NCI-H1417 treated with DMSO at 0.1 percent for 48 hours (cell line): ENCODE measurements around the gene ERH.
A peak's percentile ranks its signal among the peaks of the same experiment; 100 is the strongest.
"Not testable (repeated sequence)": the region's sequence is repeated elsewhere in the genome, so short reads cannot be mapped to it uniquely, and the experiment has no call there.

Experiments
- DNase-seq: peaks from one replicate; lab custom pipeline; 2025; lab: John Stamatoyannopoulos, UW

Gene ERH

DNA sequence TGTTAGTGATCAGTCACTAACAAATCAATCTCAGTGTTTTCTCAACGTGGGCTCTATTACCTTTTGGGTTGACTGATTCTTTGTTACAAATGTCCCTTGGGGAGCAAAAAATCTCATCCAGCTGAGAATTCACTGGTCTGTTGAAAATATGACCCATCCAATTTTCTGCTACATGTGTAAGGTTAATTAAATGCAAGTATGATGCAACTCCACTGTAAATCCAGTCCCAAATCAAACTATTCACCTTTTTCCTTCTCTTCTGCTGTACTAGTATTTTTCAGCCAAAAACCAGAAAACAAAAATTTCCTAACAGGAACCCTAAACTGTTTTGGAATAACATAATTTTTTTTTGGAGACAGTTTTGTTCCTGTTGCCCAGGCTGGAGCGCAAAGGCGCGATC, 2.2 kb downstream of the ERH start:
- no peak for DNase-seq

DNA sequence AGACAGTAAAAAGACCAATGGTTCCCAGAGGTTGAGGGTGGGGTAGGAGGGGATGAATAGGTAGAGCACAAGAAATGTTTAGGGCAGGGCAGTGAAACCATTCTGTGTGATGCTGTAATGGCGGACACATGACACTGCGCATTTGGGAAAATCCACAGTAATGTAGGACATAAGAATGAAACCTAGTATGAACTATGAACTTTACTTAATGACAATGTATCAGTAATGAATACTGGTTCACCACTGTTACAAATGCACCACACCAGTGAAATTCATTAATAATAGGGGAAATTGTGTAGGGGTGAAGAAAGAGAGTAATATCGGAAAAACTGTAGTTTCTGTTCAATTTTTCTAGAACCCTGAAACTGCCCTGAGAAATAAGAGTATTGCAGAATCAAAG, 5.6 kb downstream of the ERH start:
- no peak for DNase-seq

DNA sequence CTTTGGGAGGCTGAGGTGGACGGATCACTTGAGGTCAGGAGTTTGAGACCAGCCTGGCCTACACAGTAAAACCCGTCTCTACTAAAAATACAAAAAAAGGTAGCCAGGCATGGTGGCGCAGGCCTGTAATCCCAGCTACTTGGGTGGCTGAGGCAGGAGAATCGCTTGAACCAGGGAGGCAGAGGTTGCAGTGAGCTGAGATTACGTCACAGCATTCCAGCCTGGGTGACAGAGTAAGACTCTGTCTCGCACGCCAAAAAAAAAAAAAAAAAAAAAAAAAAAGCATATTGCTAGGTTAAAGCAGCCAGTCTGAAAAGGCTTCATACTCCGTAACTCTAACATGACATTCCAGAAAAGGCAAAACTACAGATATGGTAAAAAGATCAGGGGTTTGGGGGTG, 6.7 kb downstream of the ERH start:
- not testable (repeated sequence) for DNase-seq

DNA sequence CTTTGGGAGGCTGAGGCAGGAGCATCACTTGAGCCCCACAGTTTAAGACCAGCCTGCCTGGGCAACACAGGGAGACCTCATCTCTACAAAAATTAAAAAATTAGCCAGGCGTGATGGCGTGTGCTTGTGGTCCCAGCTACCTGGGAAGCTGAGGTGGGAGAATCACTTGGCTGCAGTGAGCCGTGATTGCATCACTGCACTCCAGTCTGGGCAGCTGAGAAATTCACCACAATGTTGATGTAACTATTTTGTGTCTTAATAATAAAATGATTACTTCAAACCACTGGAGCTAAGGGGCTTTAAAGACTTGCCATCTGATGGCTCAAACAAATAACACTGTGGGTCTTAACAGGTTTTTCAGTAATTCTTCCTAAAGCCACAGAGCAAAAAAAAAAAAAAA, 10.8 kb downstream of the ERH start:
- DNase-seq, result no peak

DNA sequence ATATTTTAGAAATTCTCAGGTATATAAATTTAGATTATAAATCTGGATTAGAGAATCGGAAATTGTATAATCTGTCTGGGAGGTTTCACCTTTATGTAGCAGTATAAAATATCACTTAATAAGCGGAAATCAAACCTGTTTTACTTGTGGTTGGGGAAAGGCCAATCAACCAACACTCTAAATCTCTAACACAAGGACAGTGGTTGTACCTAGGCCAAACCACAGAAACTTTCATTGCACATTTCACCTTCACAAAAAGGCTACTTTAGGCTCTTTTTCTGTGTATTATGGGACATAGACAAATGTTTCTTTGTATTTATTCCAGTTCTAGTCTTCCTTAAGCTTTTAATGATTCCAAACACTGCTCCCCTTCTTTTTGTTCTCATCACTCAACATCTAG, 19.8 kb downstream of the ERH start:
- DNase-seq, result no peak

DNA sequence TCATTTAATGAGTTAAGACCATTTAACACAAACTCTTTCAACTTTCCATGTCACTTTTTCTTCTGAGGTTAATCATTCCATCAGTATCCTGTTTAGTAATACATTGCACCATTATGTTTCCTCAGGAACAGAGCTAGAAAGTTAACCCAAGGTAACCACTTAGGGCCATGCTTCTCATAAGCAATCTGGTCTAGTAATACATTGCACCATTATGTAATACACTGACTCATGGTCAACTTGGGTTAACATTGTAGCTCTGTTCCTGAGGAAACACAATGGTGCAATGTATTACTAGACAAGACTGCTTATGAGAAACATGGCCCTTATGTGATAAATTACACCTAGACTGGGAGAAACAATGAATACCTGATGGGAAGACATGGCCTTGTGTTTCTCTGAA, 21.7 kb downstream of the ERH start:
- DNase-seq, result no peak

DNA sequence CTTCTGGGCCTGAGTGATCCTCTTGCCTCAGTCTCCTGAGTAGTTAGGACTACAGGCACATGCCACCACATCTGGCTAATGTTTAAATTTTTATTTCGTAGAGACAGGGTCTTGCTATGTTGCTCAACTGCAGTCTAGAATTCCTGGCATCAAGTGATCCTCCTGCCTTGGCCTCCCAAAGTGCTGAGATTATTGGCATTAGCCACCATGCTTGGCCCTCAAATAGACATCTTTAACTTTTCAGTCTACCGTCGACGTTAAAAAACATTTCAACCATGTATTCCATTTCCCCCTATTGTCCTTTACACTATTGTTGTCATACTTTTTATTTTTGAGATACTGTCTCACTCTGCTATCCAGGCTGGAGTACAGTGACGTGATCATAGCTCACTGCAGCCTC, 22.4 kb downstream of the ERH start:
- DNase-seq, result no peak

DNA sequence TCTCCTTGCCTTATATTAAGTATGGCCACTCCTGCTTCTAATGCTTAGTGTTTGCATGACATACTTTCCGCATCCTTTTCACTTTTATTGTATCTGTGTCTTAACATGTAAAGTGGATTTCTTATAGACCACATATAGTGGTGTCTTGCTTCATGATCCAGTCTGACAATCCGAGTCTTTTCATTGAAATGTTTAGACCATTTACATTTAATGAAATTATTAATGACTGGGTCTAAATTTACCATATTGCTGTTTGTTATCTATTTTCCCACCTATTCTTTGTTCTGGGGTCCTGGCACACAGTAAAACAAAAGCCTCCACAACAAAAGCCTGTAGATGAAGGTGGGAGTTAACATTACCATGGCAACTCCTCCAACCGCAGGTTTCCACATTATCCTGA, 22.9 kb downstream of the ERH start:
- no peak for DNase-seq

DNA sequence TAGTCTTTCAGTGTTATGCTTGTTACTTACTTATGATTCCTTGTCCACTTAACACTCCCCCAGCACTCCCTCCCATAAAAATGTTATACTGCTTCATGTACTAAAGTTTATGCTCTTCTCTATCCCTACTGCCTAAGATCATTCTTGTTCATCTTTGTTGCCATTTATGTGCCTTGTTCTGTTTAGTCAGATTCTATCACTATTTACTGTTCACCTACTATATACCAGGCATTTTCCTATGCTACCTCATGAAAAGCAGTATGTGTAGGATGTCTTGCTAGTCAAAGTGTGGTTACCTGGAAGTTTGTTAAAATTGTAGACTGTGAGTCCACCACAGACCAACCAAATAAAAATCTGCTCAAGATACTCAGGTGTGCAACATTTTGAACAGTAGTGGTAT, 23.9 kb downstream of the ERH start:
- DNase-seq, result no peak

DNA sequence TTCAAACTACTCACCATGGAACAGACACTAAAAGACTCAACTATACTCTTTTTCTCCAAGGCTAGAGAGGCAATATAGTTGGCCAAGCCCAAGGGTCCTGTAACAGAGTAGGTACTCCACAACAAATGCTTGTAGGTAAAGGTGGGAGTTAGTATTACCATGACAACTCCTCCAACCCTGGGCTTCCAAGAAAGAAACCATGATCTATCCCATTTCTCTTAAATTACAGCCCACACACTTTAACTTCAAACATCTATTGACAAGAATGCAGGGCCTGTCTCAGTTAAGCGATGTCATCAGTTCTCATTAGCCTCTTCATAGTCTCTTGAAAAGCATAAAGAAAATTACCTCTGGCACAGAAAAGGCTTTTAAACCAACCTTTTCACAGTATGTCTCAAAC, 25.0 kb downstream of the ERH start:
- DNase-seq, result no peak

DNA sequence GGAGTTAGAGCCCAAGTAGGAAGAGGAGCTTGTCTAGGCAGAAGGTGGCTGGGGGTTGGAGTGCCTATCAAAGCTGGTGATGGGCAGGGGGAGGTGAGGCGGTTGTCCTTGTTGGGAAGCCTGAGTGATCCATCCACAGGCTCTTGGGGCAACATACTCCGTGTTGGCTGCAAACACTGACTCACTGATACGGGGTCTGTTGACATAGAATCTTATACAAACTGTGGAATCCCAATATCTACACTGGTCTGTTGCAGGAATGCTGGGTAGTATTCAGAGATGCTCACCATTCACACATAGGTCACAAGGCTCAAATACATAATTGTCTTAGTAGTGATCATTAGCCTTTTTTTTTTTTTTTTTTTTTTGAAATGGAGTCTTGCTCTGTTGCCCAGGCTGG, 26.0 kb downstream of the ERH start:
- DNase-seq, result no peak

DNA sequence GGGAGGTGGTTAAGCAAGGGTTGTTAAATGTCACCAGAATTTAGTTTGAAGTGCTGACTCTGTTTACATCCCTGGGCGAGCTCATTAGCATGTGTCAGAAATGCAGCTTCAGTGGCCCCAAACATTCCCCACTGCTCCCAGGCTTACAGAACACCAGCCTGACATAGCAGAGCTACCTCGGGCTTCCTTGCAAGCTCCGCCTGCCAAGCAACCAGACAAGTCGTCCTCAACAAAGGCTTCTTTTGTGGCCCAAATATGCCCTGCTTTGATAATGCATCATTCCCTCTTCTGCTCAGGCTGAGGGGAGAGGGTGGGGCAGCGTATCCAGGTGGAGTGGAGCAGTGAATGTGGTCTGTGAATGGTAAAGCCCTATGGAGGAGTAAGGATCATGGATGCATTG, 28.0 kb downstream of the ERH start:
- no peak for DNase-seq

DNA sequence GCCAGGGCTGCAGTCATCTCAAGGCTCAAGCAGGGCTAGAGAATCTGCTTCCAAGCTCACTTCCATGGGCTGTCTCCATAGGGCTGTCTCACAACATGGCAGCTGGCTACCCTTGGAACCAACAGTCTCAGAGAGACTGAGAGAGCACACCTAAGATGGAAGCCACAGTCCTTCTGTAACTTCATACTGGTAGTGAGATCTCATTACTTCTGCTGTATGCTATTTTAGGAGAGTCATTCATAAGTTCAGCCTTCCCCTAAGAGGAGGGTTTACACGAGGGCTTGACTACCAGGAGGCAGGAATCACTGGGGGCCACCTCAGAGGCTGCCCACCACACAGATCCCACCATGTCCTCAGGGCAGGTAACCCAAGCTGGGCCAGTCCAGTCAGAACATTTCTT, 29.7 kb downstream of the ERH start:
- no peak for DNase-seq

DNA sequence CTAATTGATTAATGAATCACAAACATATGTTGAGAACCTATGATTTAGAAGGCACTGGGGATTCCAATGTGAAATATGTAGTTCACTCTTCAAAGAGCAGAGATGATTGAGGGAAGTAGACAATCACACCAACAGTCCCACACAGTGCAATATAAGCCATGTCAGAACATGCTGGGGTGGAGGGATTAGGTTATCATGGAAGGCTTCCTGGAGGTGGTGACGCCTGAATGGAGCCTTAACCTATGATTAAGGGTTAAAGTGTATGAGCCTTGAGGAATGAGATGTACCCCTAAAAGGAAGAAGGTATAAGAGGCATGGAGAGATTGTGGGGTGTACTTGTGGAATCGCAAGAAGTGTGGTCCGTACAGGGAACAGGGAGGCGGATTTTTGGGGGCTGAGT, 31.3 kb downstream of the ERH start:
- DNase-seq, result no peak

DNA sequence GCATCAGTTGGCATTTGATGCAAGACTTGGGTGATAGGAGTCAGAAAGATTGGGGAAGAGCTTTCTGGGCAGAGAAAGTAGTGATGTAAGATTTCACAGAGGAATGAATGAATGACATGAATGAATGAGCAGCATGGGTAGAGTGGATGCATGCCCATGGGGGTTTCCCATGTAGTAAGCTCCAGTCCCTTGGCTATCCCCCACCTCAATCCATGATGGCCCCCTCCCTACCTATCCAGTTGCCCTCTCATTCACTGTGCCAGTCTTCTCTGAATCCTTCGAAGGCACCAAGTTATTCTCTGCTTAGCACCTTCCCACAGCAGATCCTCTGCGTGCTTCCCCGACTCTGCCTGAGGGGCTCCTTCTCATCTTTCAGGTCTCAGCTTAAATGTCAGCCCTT, 32.0 kb downstream of the ERH start:
- DNase-seq, result no peak

DNA sequence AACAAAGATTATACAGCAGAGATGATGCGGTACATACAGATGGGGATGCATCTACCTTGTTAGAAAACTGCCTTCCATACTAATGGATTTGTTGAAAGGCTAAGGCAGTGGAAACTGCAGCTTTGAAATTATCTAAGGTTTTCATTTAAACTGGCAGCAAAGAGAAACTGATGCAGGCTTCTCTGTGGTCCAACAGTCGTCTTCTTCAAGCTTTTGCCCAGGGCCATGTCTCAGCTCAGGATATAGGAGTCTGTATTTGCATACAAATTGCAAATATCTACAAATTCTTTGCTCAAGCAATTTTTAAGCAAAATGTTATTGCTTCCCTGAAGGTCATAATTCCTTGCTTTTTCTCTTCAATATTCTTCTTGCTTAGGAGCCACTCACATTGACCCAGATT, 33.7 kb downstream of the ERH start:
- no peak for DNase-seq

DNA sequence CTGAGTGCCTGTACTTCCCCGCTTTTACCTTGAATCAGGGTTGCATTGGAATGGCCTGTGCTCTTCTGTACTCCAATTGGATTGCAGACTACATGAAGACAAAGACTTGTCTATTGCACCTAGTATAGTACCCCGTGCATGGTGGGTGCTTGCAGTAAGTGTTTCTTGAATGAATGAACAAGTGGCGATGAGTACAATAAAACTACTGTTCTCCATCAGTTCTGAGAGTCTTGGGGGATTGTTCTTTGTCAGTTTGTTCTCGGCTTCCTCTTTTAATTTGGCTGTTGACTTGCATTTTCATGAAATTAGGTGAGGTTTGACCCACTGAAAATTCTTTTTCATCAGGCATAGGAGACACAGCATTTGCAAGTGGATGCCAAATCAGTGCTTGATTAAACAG, 34.1 kb downstream of the ERH start:
- no peak for DNase-seq

DNA sequence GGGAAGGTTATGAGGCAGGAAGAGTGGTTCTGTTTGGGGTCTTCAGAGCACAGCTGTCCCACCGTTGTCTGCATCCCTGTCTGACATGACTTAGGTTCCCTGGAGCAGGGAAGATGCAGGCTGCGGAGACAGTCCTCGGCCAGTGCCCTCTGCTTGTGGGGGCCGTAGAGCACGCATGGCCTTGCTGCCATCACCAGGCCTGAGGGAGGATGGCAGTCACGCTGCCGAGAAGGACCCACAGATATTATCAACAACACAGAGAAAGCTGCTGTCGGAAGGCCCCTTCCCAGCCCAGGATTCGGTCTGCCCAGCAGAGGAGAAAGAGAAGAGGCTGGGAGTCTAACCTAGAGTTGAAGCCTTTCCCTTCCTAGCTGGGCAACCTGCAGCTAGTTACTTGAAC, 35.0 kb downstream of the ERH start:
- DNase-seq, result no peak

DNA sequence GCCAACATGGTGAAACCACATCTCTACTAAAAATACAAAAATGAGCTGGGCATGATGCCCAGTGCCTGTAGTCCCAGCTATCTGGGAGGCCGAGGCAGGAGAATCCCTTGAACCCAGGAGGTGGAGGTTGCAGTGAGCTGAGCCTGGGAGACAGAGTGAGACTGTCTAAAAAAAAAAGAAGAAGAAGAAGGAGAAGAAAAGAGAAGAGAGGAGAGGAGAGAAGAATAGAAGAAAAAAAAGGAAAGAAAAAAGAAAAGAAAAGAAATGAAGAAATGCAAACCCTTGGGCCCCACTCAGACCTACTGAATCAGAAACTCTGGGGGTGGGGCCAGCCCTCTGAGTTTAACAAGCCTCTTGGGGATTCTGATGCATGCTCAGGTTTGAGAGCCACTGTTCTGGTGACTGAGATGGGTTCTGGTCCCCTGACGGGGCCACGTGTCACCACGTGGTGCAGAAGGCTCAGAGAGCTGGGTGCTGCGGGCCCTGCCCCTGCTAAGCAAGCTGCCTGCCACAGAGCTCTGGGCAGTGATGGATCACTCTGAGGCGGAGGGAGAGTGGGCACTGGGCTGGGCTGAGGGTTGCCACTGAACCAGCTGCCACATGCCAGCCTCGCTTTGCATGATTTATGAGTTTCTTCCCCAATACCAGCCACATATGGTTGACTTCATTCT, 37.5 kb downstream of the ERH start:
- peak; percentile 1 for DNase-seq

DNA sequence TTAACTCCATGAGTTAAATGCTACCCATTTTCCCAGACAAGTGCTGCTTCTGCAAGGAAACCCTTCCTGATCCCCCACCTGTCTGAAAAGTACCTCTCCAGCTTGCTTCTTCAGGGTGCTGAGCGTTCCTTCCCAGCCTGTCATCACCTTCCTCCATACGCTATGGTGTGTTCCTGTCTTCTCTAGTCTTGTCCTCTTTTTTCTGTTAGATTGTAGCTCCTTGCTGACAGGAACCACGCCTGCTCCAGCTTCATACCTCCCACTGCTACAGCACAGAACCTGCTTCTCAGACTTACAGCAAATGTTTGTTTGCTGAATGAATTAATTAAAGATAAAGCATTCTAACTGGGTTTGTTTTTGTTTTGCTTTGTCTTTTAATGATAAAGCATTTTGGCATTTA, 39.1 kb downstream of the ERH start:
- DNase-seq, result no peak

DNA sequence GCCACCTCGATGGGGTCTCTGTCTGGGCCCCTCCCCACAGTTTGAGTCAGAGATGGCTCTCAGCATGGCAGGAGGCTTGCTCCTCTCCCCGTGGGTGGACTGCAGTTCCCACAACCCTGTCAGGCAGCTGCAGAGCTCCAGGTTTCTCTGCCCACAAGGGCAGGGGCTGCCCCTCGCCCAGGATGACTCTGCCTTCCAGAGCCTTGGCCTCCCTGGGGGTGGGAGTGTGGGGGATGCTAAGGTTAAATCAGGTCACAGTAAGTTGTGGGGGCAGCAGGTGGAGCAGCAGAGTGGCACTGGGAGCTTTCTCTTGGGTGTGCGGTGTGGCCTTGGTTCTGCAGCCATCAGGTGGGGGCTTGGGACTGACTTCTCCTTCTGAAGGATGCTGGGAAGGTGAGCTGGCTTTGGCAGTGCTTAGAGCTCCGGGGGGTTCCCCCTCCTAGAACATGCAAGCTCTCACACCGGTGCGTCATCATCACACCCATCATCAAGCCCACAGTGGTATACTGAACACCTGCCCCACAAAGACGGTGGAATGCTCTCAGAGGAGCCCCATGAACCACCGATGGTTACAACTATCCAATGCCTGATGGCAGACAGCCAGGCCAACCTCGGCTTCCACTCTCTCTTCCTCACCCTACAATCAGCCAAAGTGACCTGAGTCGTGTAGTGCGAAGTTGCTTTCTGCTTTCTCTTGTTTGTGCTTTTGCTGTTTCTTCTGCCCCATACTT, 39.7 kb downstream of the ERH start:
- DNase-seq, result no peak

DNA sequence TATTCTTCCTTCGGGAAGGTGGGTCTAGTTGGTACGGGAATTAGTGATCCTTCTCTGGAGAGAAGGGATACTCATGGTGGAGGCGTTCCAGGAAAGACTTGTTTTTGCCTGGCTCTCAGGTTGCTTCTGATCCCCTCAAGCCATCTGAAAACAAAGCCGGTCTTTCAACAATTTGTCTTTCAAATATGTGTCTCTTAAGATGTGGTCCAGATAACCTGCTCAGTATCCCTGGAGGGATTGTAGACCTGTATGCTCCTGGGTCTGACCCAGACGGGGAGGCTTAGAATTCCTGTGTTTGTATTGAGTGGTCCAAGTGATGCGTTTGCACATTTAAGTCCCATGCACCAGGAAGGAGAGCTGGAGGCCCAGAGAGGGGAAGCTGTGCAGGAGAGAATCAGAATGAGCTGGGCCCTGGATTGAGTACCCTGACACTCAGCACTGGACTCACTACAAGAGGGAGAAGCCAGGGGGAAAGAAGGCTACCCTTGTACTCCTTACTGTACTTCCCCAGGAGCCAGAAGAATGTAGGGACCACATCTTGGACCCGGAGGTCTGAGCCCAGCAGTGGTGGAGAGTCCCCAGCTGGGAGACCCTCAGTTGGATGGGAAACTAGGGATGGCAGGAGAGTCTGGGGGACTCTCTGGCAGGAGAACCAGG, 40.4 kb downstream of the ERH start:
- no peak for DNase-seq

DNA sequence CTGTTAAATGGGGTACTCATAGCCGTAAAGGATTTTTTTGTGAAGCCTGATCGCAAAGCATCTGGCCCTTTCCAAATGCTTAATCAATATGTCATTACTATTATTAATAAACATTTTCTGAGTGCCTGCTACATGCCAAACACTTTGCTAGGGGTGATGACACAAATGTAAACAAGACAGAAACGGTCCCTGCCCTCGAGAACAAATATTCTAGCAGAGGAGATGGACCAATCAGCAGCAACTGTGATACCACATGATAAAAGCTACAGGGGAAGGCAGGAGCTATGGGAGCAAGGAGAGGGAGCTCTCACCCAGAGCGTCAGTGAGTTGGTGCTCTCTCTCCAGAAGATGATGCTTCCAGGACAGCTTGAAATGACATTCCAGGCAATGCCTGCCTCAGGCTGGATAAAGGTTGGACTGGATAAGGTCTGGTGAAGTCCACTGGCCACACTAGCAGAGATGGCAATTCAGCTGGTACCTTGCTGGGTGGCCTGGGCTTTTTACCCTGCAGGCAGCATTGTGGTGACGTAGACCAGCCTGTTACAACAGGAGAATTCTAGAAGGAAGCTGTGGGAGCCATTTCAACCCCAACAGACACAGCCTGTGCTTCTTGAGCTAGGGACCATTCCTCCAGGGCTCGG, 41.1 kb downstream of the ERH start:
- no peak for DNase-seq
